Fibroblast of pulmonary artery (primary cell): ENCODE data around the gene IL17RD.

Experiments used
- DNase-seq: peaks from one replicate; pipeline ENCODE4 v3.0.0-alpha.2; 2010; ENCODE audit warnings: low read depth
- H3K4me3 ChIP-seq: replicated peaks from 2 replicates; pipeline ENCODE4 v1.5.1; 2011; ENCODE audit warnings: low read depth, mild to moderate bottlenecking, control low read depth, low read length, moderate library complexity
- CTCF ChIP-seq: IDR thresholded peaks from 2 replicates; pipeline ENCODE4 v1.5.1; 2011; ENCODE audit warnings: mild to moderate bottlenecking, control low read depth, low read length, inconsistent platforms; ENCODE audit errors: missing control alignments

Gene IL17RD

GRCh38 chr3:57179580-57180410, 14.6 kb upstream of the IL17RD start:
- peak; percentile 51 for TF ChIP-seq CTCF

GRCh38 chr3:57176045-57176444, 10.9 kb upstream of the IL17RD start:
- no peak overlapping the region for H3K4me3 ChIP-seq
- no peak for DNase-seq
- no peak for TF ChIP-seq CTCF

More at GRCh38 chr3:57179580-57180410, 14.6 kb upstream of the IL17RD start:
- no peak overlapping the region for H3K4me3 ChIP-seq
- peak; percentile 49 for DNase-seq

- no peak for DNase-seq
- H3K4me3 ChIP-seq: no peak overlapping the region
- TF ChIP-seq CTCF: no peak
These were observed 8.5 kb upstream of the IL17RD start for GRCh38 chr3:57173687-57174086.

GRCh38 chr3:57170946-57171345, 5.8 kb upstream of the IL17RD start:
- TF ChIP-seq CTCF: no peak
- DNase-seq: no peak
- H3K4me3 ChIP-seq: no peak overlapping the region

GRCh38 chr3:57169872-57170623, 4.9 kb upstream of the IL17RD start:
- DNase-seq: peak; percentile 71
- TF ChIP-seq CTCF: peak; percentile 69
- H3K4me3 ChIP-seq: peak overlapping the region; percentile 56

GRCh38 chr3:57169108-57169507, 4.0 kb upstream of the IL17RD start:
- TF ChIP-seq CTCF: no peak
- no peak for DNase-seq
- H3K4me3 ChIP-seq: no peak overlapping the region
